Astrocyte of the spinal cord (primary cell): ENCODE measurements around the gene LPP.

Source experiments
- DNase-seq: peaks from one replicate; pipeline ENCODE4 v3.0.0; 2011; ENCODE audit warnings: low read depth, low spot score
- H3K4me3 ChIP-seq: 2 replicates; pipeline ENCODE4 v1.5.1; 2011; ENCODE audit warnings: low read depth, mild to moderate bottlenecking, low read length, moderate library complexity
- CTCF ChIP-seq: IDR thresholded peaks from 2 replicates; pipeline ENCODE4 v1.5.1; 2012; ENCODE audit warnings: low read depth, mild to moderate bottlenecking, low read length, inconsistent platforms
- in situ Hi-C: cut with HindIII; loops from 2 replicates; pipeline ENCODE4 v1.10.0; 2017; ENCODE audit warnings: low sequenced_read_pairs

The LPP gene

DNA sequence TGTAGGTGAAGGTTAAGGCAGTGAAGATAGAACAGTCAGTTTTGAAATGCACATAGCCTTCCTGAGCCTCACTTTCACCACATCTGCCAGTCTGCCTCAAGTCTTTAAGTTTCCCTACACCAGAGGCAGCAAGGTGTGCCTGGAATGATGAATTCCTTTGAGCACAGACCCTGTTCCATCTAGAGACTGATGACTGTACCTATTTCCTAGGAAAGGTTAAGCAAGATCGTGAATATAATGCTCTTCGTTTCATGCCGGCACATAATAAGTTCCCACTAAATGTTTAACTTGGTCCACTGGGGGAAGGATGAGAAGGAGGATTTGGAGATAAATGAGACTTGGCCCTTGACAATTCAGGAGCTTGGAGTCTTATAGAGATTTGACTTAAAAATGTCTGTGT lies 141.9 kb downstream of the LPP start:
- no peak for TF ChIP-seq CTCF
- DNase-seq: no peak
- in situ Hi-C loops: loop anchor here (25.0 kb wide), 1 partner anchor 559 kb away; the partner anchor contains the start of gene BCL6
- no peak overlapping the region for H3K4me3 ChIP-seq

- TF ChIP-seq CTCF: no peak
- in situ Hi-C loops: loop anchor here (25.0 kb wide), 1 partner anchor 560 kb away; the partner anchor contains the start of gene BCL6
- DNase-seq: peak; percentile 66
- no peak overlapping the region for H3K4me3 ChIP-seq
Observed at GRCh38 chr3:188296761-188297612, 143.0 kb downstream of the LPP start.

- peak; percentile 35 for DNase-seq
- TF ChIP-seq CTCF: no peak
- in situ Hi-C loops: loop anchor here (25.0 kb wide), 1 partner anchor 561 kb away; the partner anchor contains the start of gene BCL6
- no peak overlapping the region for H3K4me3 ChIP-seq
Observed at GRCh38 chr3:188298585-188298984, 144.6 kb downstream of the LPP start.

GRCh38 chr3:188299068-188299467 lies 145.1 kb downstream of the LPP start:
- TF ChIP-seq CTCF: no peak
- no peak overlapping the region for H3K4me3 ChIP-seq
- in situ Hi-C loops: loop anchor here (25.0 kb wide), 1 partner anchor 562 kb away; the partner anchor contains the start of gene BCL6
- DNase-seq: no peak

GRCh38 chr3:188299708-188300107 lies 145.8 kb downstream of the LPP start:
- no peak for DNase-seq
- no peak for TF ChIP-seq CTCF
- H3K4me3 ChIP-seq: no peak overlapping the region
- in situ Hi-C loops: loop anchor here (25.0 kb wide), 1 partner anchor 562 kb away; the partner anchor contains the start of gene BCL6

DNA sequence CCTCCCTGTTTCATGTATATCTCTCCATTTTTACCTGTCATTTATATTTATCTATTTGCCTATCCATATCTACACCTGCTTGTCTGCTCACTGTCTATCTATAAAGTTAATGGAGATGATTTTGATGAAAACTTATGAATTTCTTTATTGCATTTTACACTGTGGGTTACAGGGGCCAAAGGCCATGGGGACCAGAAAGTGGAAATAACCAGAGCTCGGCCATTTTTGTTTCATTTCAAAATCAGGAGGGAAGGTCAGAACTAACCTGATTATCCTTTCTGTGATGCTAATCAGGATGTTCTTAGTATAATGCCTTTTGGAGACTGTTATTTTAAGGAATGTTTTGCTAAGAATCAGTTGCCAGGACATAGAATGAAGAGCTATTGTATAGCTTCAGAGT lies 147.2 kb downstream of the LPP start:
- TF ChIP-seq CTCF: no peak
- no peak overlapping the region for H3K4me3 ChIP-seq
- no peak for DNase-seq
- in situ Hi-C loops: no loop called here
